T-helper 2 cell treated with Interferon-gamma antibody and Interleukin-4, amounts not matched to agents 100 ng/mL and 5 ng/mL, for 36 hours (primary cell): ENCODE data around the gene EMP3. TPM values are rescaled to one million over a fixed set of nuclear protein-coding genes. Genes with fewer than 3 reads are reported as not detected.
"Not testable (repeated sequence)": the region's sequence is repeated elsewhere in the genome, so short reads cannot be mapped to it uniquely, and the experiment has no call there.

Experiments
- intact Hi-C: fragments of 100-400 bp; cut with micrococcal nuclease; formaldehyde crosslinking; loops from one replicate; pipeline ENCODE4 v1.15.1; 2023
- total RNA-seq: library from RNA; stranded (reverse); gene quantifications from 2 replicates; pipeline ENCODE4 v1.2.3, GENCODE V29; 2022

The EMP3 gene
- total RNA-seq, 1 donor from 2014 or later, result 423 TPM

GRCh38 chr19:48371367-48371766, 46.0 kb downstream of the EMP3 start:
- intact Hi-C loops, result no loop called here

- intact Hi-C loops, result not testable (repeated sequence)
Measured at GRCh38 chr19:48371771-48372170, 46.4 kb downstream of the EMP3 start.

- intact Hi-C loops, result no loop called here
Measured at GRCh38 chr19:48372904-48373303, 47.6 kb downstream of the EMP3 start.

- intact Hi-C loops, result no loop called here
Measured at GRCh38 chr19:48373567-48373966, 48.2 kb downstream of the EMP3 start.

DNA sequence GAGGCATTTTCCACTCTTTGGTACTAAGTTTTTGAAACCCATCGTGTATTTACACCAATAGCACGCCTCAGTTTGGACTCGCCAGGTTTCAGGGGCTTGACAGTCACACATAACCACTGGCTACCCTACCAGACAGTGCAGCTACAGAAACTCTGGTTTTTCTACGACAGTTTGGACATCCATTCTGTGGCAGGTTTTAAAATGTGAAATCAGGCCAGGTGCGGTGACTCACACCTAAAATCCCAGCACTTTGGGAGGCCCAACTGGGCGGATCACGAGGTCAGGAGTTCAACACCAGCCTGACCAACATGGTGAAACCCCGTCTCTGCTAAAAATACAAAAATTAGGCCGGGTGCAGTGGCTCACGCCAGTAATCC, 52.8 kb downstream of the EMP3 start:
- intact Hi-C loops, result no loop called here

GRCh38 chr19:48379058-48379457, 53.7 kb downstream of the EMP3 start:
- intact Hi-C loops, result no loop called here

Other genes with a start within 250 kb of the EMP3 start
- 4.0 and 5.8 TPM in 2 replicates for gene PLA2G4C, start 214.7 kb upstream of the EMP3 start, total RNA-seq
- 162 and 164 TPM in 2 replicates for gene LIG1, start 155.2 kb upstream of the EMP3 start, total RNA-seq
- 9.0 and 10.8 TPM in 2 replicates for gene ZSWIM9, start 154.9 kb upstream of the EMP3 start, total RNA-seq
- 165 and 171 TPM in 2 replicates for gene CARD8, start 69.6 kb upstream of the EMP3 start, total RNA-seq
- gene ZNF114, start 55.5 kb upstream of the EMP3 start, total RNA-seq, result 0.39 and 0.93 TPM in 2 replicates
- gene TMEM143, start 38.4 kb downstream of the EMP3 start, total RNA-seq, result 14.4 and 17.6 TPM in 2 replicates
- not detected in 2 replicates for gene SYNGR4, start 38.8 kb downstream of the EMP3 start, total RNA-seq
- 73.3 and 77.8 TPM in 2 replicates for gene KDELR1, start 66.0 kb downstream of the EMP3 start, total RNA-seq
- gene GRIN2D, start 68.1 kb downstream of the EMP3 start, total RNA-seq, result 0.09 and 0.23 TPM in 2 replicates
- gene GRWD1, start 120.4 kb downstream of the EMP3 start, total RNA-seq, result 49.9 TPM in 2 replicates
- 1.6 and 1.8 TPM in 2 replicates for gene KCNJ14, start 130.0 kb downstream of the EMP3 start, total RNA-seq
- 41.6 and 44.2 TPM in 2 replicates for gene CYTH2, start 143.8 kb downstream of the EMP3 start, total RNA-seq
- 2.8 and 3.4 TPM in 2 replicates for gene LMTK3, start 186.3 kb downstream of the EMP3 start, total RNA-seq
- gene SULT2B1, start 226.6 kb downstream of the EMP3 start, total RNA-seq, result 0.16 TPM in 1 of 2 replicates, not detected in the other